CD4-positive, alpha-beta T cell treated with Interleukin-10 for 1 hour (primary cell): ENCODE results near the gene FAM8A1.

Source experiments
- DNase-seq: peaks from one replicate; pipeline ENCODE4 v3.0.0-alpha.2; 2020

The FAM8A1 gene

DNA sequence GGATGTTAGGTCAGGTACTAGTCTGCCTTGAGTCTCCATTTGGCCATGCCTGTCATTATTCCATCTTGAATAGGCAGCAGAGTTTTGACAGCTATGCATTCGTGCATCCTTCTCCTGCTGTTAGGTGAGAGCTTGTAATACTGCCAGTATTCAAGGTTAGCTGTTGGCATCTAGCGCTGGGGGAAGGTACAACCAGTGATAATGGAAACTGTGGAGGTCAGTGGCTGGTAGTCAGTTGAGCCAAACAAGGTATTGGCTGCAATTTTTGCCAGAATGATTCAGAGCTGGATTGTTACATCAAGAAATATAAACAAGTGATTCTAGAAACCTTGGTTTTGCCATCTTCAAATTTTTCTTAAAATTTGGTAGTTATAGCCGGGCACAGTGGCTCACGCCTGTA, 6.5 kb downstream of the FAM8A1 start:
- DNase-seq: no peak

DNA sequence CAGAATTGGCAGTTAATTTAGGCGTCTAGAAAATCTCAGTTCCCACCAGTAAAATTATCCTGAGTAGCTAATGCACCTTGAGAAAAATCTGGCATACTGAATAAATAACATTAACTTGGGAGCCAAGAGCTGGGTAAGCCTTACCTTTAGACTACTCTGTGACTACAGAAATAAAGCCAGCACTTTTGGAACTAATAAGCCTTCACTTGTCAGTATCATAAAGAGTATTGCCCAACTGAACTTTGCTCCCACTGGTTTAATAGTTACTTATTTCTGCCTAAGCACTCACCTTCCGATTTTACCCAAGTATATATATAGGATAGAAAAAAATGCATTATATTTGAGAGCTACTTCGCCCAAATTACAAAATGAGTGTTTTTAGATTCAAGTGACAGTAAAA, 10.7 kb downstream of the FAM8A1 start:
- DNase-seq: no peak

DNA sequence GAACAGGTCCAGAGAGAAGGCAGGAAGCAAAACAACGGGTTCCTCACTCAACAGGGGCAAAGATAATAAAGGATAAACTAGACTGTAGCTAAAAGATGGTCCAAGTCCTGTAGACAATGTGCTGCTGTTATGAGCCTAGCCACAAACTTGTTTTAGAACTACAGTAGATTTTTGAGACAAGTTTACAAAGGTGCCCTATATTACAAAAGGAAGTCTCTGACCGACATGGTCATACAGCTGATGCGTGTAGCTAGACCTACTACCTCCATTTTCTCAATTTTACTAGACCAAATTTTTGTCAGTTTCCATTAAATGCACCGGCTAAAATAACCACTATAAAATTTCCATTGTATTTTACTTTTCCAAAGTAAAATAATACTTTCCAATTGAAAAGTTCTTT, 11.9 kb downstream of the FAM8A1 start:
- DNase-seq: no peak

DNA sequence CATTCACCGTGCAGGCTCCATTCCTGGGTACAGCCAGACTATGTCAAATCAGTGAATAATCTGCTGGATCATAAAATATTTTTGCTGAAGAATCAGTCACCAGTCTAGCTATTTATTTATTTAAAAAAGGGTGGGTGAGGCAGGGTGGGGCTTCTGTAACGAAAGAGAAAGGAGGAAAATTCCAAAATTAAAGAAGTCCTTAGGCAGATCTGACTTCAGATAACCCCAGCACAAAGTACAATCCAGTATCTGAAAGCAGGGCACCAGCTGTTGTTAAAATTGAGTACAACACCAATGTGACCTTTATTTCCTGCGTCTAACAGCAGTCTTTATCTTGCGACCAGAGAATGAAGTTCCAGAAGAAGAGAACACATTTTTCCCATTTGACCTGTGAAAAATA, 15.7 kb downstream of the FAM8A1 start:
- DNase-seq: no peak

DNA sequence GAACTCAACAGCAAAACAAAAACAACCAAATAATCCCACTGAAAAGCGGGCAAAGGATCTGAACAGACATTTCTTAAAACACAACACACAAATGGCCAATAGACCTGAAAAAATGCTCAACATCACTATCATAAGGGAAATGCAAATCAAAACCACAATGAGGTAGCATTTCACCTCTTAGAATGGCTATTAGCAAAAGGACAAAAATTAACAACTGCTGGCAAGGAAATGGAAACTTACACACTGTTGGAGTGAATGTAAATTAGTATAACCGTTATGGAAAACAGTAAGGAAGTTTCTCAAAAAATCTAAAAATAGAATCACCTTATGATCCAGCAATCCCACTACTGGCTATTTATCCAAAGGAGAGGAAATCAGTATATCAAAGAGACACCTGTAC, 20.9 kb downstream of the FAM8A1 start:
- DNase-seq: no peak

DNA sequence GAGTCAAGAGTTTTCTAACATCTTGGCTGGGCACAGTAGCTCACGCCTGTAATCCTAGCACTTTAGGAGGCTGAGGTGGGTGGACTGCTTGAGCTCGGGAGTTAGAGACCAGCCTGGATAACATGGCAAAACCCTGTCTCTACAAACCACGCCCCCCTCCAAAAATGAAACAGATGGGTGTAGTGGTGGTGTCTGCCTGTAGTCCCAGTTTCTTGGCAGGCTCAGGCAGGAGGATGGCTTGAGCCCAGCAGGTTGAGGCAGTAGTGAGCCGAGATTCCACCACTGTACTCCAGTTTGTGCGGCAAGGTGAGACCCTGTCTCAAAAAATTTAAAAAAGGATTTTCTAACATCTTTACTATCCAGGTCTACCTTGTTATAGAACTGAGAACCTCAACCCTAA, 22.0 kb downstream of the FAM8A1 start:
- no peak for DNase-seq

DNA sequence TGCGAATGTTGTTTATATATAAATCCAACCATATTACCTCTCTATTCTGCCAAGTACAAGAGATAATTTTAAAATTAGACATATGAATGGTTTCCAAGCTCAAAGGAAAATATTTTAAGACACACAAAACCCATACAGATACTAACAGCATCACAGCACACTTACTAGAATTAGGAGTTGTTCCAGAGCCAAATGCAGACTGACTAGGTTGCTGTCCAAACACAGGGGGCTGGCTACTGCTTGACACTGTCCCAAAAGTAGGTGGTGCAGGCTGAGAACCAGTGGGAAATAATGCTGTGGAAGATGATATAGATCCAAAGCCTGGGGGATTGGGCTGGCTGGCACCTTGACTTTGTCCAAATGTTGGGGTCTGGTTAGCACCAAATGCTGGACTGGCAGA, 24.3 kb downstream of the FAM8A1 start:
- DNase-seq: no peak

DNA sequence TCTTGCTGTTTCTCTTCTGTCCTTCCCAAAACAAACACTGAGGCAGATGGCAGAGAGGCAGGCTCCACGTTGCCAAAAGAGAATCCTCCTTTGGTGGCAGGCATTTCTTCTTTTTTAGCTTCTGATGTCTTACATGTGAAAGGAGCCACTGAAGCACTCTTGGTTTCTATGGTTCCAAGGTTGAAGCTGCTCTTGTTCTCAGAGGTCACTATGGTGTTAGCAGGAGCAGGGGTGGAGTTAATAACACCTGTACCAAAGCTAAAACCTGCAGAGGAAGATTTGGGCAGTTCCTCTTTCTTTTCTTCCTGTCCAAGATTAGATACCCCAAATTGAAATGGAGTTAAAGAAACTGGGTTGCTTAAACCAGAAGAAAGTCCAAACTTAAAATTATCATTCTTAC, 28.8 kb downstream of the FAM8A1 start:
- DNase-seq: no peak

DNA sequence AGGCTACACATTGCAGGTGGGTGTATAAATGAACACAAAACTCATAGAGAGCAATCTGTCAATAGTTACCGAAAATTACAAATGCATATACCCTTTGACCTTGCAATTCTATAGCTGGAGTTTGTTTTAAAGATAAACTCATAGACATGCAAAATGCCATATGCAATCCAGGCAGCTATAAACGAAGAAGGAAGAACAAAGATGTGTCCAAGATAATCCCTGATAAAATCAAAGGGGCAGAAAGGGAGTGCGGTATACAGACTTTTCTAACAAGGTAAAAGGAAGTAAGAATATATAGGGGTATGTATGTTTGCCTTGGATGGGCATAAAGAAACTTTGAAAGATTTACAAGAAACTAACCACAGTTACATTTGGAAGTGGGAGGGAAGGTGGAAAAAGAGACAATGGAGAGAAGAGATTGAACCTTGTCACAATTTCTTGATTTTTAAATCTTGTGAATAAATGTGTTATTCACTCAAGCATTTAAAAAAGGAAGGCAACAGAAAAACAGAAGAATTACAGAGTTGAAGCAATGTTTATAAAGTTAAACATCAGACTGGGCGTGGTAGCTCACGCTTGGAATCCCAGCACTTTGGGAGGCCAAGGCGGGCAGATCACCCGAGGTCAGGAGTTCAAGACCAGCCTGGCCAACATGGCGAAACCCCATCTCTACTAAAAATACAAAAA, 29.9 kb downstream of the FAM8A1 start:
- no peak for DNase-seq

DNA sequence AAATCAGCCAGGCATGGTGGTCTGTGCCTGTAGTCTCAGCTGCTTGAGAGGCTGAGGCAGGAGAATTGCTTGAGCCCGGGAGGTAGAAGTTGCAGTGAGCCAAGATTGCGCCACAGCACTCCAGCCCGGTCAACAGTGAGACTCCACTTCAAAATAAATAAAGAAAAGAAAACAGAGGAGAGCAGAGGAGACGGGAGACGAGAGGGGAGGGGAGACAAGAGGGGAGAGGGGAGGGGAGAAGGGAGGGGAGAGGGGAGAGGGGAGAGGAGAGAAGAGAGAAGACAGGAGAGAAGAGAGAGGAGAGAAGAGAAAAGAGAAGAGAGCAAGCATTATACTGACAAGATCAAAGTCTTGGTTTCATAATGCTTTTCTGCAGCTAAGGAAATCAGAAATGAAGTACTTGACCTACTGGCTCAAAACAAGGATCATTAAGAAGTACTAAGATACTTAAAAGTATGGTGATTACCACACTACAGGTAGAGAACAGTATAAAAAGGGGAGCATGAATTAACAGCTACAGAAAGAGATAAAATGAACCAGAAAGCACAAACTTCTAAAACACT, 30.5 kb downstream of the FAM8A1 start:
- DNase-seq: no peak

DNA sequence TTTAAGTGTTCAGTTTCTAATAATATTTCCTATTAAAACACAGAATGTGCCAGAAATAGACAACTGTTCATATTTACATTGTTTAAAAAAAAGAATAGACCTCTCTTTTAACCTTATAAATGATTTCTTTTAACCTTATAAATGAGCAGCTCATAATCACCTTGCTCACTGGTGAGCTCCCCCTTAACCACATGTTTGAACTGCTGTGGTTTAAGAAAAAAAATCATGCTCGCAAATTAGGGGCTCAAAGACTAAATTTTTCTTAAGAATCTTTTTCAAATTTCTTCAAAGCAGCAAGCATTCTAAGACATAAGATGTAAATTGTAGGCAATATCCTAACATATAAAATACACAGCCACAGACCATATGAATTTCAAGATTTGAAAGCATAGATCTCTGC, 32.8 kb downstream of the FAM8A1 start:
- peak; percentile 9 for DNase-seq

DNA sequence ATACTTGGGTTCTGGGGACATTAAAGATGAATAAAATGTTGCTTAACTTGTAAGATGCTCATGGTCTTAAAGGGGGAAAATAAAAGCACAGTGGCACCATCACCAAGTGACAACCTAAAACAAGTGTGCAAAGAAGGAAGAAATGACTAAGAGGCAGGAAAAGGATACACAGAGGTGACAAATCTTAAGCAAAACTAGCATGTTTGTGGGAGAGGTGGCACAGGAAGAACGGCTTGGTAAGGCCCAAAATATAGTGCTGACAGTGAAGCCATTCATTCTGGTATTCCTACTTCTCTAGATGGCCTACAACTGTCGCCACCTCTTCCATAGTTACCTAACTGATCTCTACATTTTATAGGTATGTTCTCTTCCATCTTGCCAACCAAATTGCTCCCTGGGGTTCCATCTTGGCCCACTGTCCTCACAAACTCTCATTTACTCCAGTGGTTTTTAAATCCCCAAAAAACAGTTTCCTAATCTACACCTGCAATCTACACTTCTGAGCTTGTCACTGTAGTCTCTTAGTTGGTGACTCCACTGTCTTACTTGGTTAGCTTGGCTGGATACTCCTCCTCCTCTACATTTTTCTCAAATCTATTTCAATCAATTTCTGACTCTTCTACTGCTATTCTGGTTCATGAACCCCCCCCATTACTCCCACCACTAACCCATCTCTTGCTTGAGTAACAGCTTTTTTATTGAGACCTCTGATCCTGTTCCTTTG, 33.5 kb downstream of the FAM8A1 start:
- peak; percentile 47 for DNase-seq

DNA sequence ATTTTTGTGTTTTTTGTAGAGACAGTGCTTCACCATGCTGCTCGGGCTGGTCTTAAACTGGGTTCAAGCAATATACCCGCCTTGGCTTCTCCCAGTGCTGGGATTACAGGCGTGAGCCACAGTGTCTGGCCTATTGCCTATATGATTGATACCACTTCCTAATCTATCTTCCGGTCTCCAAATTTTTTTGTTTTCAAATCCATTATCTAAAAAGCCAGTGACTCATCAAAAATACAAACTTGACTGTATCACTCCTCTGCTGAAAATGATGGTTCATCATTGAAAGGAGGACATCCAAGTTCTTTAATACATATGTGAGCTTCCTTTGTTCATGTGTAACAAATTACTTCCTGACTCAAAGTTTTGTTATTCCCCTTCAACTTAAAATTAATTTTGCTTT, 35.5 kb downstream of the FAM8A1 start:
- no peak for DNase-seq

DNA sequence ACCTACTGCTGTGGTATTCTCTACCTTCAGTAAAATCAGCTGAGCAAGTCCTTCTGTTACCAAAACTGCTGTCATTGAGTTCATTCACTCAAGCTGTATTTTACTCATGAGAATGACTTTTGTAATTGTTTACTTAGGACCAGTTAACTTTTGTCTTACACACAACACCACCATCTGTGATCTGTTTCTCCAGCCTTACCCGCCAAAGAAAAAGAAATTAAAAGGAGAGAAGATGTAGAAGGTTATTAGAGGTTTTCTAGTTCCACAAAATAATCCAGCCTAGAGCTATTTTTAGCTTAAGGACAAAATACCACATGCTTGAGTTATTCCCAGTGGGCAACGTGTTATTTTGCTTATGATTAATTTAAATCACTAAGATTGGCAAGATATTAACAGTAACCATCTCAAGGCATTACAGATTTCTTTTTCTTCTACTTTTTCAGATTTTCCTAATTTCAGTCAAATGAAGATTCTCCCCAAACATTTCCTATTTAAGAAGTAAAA, 38.2 kb downstream of the FAM8A1 start:
- no peak for DNase-seq

DNA sequence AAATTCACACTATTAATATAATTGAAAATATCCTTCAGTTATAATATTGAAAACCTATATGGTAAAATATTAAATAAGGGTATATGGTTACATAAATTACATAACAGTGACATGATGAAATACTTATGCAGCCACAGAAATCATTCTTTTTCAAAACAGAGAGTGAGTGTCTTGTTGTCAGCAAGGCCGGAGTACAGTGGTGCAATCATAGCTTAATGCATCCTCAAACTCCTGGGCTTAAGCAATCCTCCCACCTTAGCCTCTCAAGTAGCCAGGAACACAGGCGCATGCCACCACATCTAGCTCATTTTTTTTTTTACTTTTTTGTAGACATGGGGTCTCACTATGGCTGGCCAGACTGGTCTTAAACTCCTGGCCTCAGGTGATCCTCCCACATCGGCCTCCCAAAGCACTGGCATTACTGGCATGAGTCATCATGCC, 40.4 kb downstream of the FAM8A1 start:
- DNase-seq: no peak

DNA sequence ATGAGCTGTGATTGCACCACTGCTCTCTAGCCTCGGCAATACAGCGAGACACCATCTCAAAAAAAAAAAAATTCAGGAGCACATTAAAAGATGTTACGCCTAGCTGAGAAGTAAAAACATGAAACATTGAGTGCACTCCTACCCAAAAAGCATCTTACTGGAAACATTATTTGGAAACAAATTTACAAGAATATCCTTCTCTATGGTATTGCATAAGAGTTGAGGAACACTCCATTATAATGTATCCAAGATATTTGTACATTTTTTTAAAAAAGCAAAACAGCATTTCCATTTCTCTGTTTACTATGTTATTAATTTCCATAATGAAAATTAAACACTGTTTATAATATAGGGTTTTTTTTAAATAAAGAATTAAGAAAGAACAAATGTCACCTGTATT, 48.6 kb downstream of the FAM8A1 start:
- DNase-seq: no peak

DNA sequence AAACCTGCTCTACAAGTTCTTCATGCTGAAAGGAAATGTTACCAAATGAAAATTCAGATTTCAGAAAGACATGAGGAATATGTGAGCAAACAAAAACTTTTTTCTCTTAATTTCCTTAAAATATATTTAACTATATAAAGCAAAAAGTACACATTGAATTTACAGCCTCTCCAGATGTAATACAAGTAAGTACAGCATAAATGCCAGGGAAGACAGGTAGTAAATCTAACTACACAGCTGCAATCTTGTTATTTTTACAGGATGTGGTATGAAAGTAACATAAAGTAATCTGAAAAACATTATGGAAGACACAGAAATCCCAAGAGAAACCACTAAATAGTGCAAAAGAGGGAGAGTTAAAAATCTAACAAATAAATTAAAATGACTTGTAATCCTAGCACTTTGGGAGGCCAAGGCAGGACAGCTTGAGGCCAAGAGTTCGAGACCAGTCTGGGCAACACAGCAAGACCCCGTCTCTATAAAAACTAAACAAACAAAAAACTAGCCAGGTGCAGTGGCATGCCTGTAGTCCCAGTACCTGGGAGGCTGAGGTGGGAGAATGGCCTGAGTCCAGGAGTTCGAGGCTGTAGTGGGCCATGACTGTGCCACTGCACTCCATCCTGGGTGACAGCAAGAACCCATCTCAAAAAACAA, 50.7 kb downstream of the FAM8A1 start:
- no peak for DNase-seq

DNA sequence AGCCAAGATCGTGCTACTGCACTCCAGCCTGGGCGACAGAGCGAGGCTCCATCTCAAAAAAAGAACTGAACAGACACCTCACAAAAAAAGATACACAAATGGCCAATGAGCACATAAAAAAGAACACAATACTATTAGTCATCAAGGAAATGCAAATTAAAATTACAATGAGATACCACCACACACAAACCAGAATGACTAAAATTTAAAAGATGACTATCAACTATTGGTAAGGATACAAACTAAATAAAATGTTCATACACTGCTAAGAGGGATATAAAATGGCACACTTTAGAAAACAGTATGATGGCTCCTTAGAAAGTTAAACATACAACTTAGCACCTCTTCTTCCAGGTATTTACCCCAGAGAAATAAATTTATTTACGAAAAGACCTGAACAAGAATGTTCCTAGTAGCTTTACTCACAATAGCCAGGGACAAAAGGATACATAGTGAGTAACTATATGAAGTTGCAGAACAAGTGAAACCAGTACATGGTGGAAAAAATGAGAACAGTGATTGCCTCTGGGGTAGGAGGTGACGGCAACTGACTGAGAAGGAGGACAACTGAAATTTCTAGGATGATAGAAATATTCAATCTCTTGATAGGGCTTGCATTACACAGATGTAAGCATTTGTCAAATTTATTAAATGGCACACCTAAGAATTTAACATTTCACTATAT, 53.2 kb downstream of the FAM8A1 start:
- DNase-seq: no peak

DNA sequence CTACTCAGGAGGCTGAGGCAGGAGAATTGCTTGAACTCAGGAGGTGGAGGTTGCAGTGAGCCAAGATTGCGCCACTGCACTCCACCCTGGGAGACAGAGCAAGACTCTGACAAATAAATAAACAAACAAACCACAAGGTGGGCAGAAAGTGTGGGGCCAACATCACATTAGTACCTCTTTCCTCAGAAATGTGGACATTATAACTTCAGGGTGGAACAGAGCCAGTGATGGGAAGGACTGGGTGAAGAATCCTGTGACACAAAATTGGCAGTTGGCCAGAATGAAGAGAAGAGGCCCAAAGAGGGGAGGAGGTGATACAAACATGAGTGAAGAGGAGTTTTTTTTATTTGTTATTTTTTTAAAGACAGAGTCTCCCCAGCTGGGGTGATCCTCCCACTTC, 56.0 kb downstream of the FAM8A1 start:
- DNase-seq: no peak

DNA sequence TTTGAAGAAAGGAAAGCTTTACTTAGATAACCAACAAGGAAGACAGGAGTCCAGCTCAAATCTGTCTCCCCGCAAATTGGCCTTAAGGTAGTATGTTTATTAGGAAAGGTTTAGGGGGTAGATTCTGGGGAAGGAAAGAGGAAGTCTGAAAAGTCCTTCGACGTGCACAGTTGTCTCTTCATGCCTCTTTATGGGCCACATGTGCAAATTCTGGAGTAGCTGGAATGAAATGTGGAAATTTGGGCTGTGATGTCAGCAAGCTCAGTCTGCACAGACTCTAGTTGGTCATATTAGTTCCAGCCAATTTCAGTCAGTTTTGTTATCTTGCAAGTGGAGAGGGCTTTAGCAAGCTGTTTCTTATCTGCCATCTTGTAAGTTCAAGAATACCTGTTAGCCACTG, 56.5 kb downstream of the FAM8A1 start:
- DNase-seq: no peak
